Mesendoderm (in vitro differentiated cells): ENCODE measurements around the gene ACE2.

Source experiments
- DNase-seq: peaks from one replicate; pipeline ENCODE4 v3.0.0; 2013
- H2AK5ac ChIP-seq: 2 replicates; pipeline ENCODE4 v1.6.1; 2013; ENCODE audit warnings: low read length, inconsistent platforms
- H2BK120ac ChIP-seq: 2 replicates; pipeline ENCODE4 v1.6.1; 2013; ENCODE audit warnings: low read depth, mild to moderate bottlenecking, low read length, moderate library complexity, mixed read lengths
- H2BK15ac ChIP-seq: replicated peaks from 2 replicates; pipeline ENCODE4 v1.6.1; 2013; ENCODE audit warnings: low read depth, mild to moderate bottlenecking, moderate library complexity
- H2BK5ac ChIP-seq: 2 replicates; pipeline ENCODE4 v1.6.1; 2013; ENCODE audit warnings: low read length, inconsistent platforms
- H3K18ac ChIP-seq: 2 replicates; pipeline ENCODE4 v1.6.1; 2013; ENCODE audit warnings: mild to moderate bottlenecking, low read length, mixed read lengths
- H3K23ac ChIP-seq: one replicate; pipeline ENCODE4 v1.6.1; 2013; ENCODE audit warnings: low read length
- H3K27ac ChIP-seq: 2 replicates; pipeline ENCODE4 v1.5.1; 2013; ENCODE audit warnings: low read depth, mild to moderate bottlenecking, inconsistent platforms, low read length, moderate library complexity
- H3K27me3 ChIP-seq: 2 replicates; pipeline ENCODE4 v1.6.1; 2013; ENCODE audit warnings: low read length, control low read depth, mild to moderate bottlenecking, inconsistent platforms; ENCODE audit not compliant: insufficient read depth, poor library complexity
- H3K36me3 ChIP-seq: 2 replicates; pipeline ENCODE4 v1.6.1; 2013; ENCODE audit warnings: low read length, inconsistent platforms; ENCODE audit not compliant: control insufficient read depth, insufficient read depth
- H3K4ac ChIP-seq: one replicate; pipeline ENCODE4 v1.6.1; 2013; ENCODE audit warnings: low read depth, mild to moderate bottlenecking, low read length, moderate library complexity
- H3K4me1 ChIP-seq: 2 replicates; pipeline ENCODE4 v1.6.1; 2013; ENCODE audit warnings: low read depth, low read length, inconsistent platforms; ENCODE audit not compliant: control insufficient read depth
- H3K4me2 ChIP-seq: 2 replicates; pipeline ENCODE4 v1.6.1; 2013; ENCODE audit warnings: low read length
- H3K4me3 ChIP-seq: 2 replicates; pipeline ENCODE4 v1.5.1; 2013; ENCODE audit warnings: mild to moderate bottlenecking, low read length
- H3K56ac ChIP-seq: one replicate; pipeline ENCODE4 v1.6.1; 2013; ENCODE audit warnings: low read length
- H3K79me1 ChIP-seq: 2 replicates; pipeline ENCODE4 v1.6.1; 2013; ENCODE audit warnings: low read length, inconsistent platforms
- H3K79me2 ChIP-seq: 2 replicates; pipeline ENCODE4 v1.6.1; 2013; ENCODE audit warnings: mild to moderate bottlenecking, low read length; ENCODE audit not compliant: control insufficient read depth, insufficient read depth
- H3K9ac ChIP-seq: 2 replicates; pipeline ENCODE4 v1.6.1; 2013; ENCODE audit warnings: low read length, inconsistent platforms
- H4K5ac ChIP-seq: one replicate; pipeline ENCODE4 v1.6.1; 2013; ENCODE audit warnings: low read length
- H4K8ac ChIP-seq: one replicate; pipeline ENCODE4 v1.6.1; 2013; ENCODE audit warnings: low read depth, mild to moderate bottlenecking, control low read depth, low read length, moderate library complexity
- WGBS: extraction: QIAGEN DNeasy Blood & Tissue Kit; methylation state at CpG from one replicate; pipeline ENCODE4 v1.1.7; 2013; ENCODE audit warnings: low lambda C conversion rate, missing lambda C conversion rate; ENCODE audit not compliant: insufficient coverage; ENCODE audit errors: extremely low coverage; 5-methylcytosine and 5-hydroxymethylcytosine counted together

The ACE2 gene

GRCh38 chrX:15574017-15574416 is 26.7 kb downstream of the ACE2 start:
- Histone ChIP-seq H4K5ac (no peak overlapping the region), H3K36me3 (no peaks in the 10 kb centered on the region), H3K79me2 (no peaks in the 10 kb centered on the region), H3K4me1 (no peaks in the 10 kb centered on the region), H3K4me3 (no peak overlapping the region), H3K79me1 (no peaks in the 10 kb centered on the region), H2BK120ac (no peak overlapping the region), H3K4me2 (no peak overlapping the region), H2BK15ac (no peak overlapping the region), H3K27ac (no peak overlapping the region), H3K18ac (no peak overlapping the region), H4K8ac (no peak overlapping the region), H3K56ac (no peak overlapping the region), H3K9ac (no peak overlapping the region), H3K23ac (no peak overlapping the region), H3K27me3 (no peaks in the 10 kb centered on the region), H2AK5ac (no peak overlapping the region), H3K4ac (no peak overlapping the region), H2BK5ac (no peak overlapping the region)
- DNase-seq: no peak
- WGBS: no CpG with 5 or more reads among the region's 2 CpGs

GRCh38 chrX:15570145-15570544 is 30.6 kb downstream of the ACE2 start:
- Histone ChIP-seq H4K8ac (no peak overlapping the region), H3K23ac (no peak overlapping the region), H3K4ac (no peak overlapping the region), H3K79me1 (no peaks in the 10 kb centered on the region), H3K27ac (no peak overlapping the region), H3K4me3 (no peak overlapping the region), H2BK5ac (no peak overlapping the region), H3K4me2 (no peak overlapping the region), H3K79me2 (no peaks in the 10 kb centered on the region), H2BK120ac (no peak overlapping the region), H3K36me3 (no peaks in the 10 kb centered on the region), H3K9ac (no peak overlapping the region), H3K27me3 (no peaks in the 10 kb centered on the region), H3K18ac (no peak overlapping the region), H2AK5ac (no peak overlapping the region), H3K56ac (no peak overlapping the region), H4K5ac (no peak overlapping the region), H3K4me1 (no peaks in the 10 kb centered on the region), H2BK15ac (no peak overlapping the region)
- no peak for DNase-seq
- no CpG with 5 or more reads among the region's 1 CpG for WGBS

GRCh38 chrX:15567886-15568616 is 32.7 kb downstream of the ACE2 start:
- H3K36me3 ChIP-seq: no peaks in the 10 kb centered on the region
- H3K79me1 ChIP-seq: no peaks in the 10 kb centered on the region
- no peak overlapping the region for H2BK15ac ChIP-seq
- peak; percentile 5 for DNase-seq
- WGBS: no CpG with 5 or more reads among the region's 7 CpGs
- no peak overlapping the region for H3K27ac ChIP-seq
- no peak overlapping the region for H4K5ac ChIP-seq
- no peaks in the 10 kb centered on the region for H3K79me2 ChIP-seq
- H3K4ac ChIP-seq: no peak overlapping the region
- no peak overlapping the region for H3K23ac ChIP-seq
- H3K9ac ChIP-seq: no peak overlapping the region
- no peaks in the 10 kb centered on the region for H3K27me3 ChIP-seq
- H2BK120ac ChIP-seq: no peak overlapping the region
- no peak overlapping the region for H4K8ac ChIP-seq
- no peaks in the 10 kb centered on the region for H3K4me1 ChIP-seq
- no peak overlapping the region for H2AK5ac ChIP-seq
- no peak overlapping the region for H3K56ac ChIP-seq
- H3K4me3 ChIP-seq: no peak overlapping the region
- no peak overlapping the region for H3K4me2 ChIP-seq
- H3K18ac ChIP-seq: no peak overlapping the region
- H2BK5ac ChIP-seq: no peak overlapping the region

DNA sequence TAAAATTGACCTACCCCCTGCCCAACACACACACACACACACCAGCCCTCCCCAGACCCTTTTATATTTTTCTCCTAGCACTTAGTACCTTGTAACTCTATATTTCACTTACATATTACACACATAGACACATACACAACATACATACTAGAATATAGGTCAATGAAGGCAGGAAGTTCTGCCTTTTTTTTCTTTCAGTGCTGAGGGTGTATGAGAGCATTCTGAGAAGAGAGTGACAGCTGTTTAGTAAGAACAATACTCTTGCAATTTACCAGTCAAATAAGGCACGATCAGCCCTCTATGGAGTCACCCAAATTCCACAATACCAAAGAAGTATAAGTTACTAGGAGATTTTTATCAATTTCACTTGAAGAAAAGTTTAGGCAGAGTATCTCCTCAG is 33.5 kb downstream of the ACE2 start:
- no peak overlapping the region for H2BK15ac ChIP-seq
- no peaks in the 10 kb centered on the region for H3K79me1 ChIP-seq
- no CpG with 5 or more reads among the region's 1 CpG for WGBS
- no peak overlapping the region for H2BK120ac ChIP-seq
- H3K4me3 ChIP-seq: no peak overlapping the region
- H3K4me2 ChIP-seq: no peak overlapping the region
- no peak overlapping the region for H3K4ac ChIP-seq
- no peaks in the 10 kb centered on the region for H3K79me2 ChIP-seq
- H4K8ac ChIP-seq: no peak overlapping the region
- no peak overlapping the region for H3K56ac ChIP-seq
- H3K9ac ChIP-seq: no peak overlapping the region
- no peak overlapping the region for H3K27ac ChIP-seq
- no peak overlapping the region for H2AK5ac ChIP-seq
- H3K23ac ChIP-seq: no peak overlapping the region
- no peaks in the 10 kb centered on the region for H3K27me3 ChIP-seq
- H3K4me1 ChIP-seq: no peaks in the 10 kb centered on the region
- H3K18ac ChIP-seq: no peak overlapping the region
- H2BK5ac ChIP-seq: no peak overlapping the region
- no peak overlapping the region for H4K5ac ChIP-seq
- no peaks in the 10 kb centered on the region for H3K36me3 ChIP-seq
- DNase-seq: no peak

GRCh38 chrX:15566244-15566643 is 34.5 kb downstream of the ACE2 start:
- no peak overlapping the region for H2BK120ac ChIP-seq
- WGBS: no CpG with 5 or more reads among the region's 1 CpG
- H3K79me2 ChIP-seq: no peaks in the 10 kb centered on the region
- H3K4me2 ChIP-seq: no peak overlapping the region
- no peak overlapping the region for H4K8ac ChIP-seq
- H3K36me3 ChIP-seq: no peaks in the 10 kb centered on the region
- H2BK15ac ChIP-seq: no peak overlapping the region
- H3K23ac ChIP-seq: no peak overlapping the region
- H2AK5ac ChIP-seq: no peak overlapping the region
- H3K9ac ChIP-seq: no peak overlapping the region
- no peak overlapping the region for H3K56ac ChIP-seq
- no peak overlapping the region for H4K5ac ChIP-seq
- no peaks in the 10 kb centered on the region for H3K79me1 ChIP-seq
- no peak overlapping the region for H3K27ac ChIP-seq
- no peak overlapping the region for H2BK5ac ChIP-seq
- H3K4me3 ChIP-seq: no peak overlapping the region
- no peak overlapping the region for H3K4ac ChIP-seq
- no peaks in the 10 kb centered on the region for H3K27me3 ChIP-seq
- DNase-seq: peak; percentile 31
- no peaks in the 10 kb centered on the region for H3K4me1 ChIP-seq
- no peak overlapping the region for H3K18ac ChIP-seq

GRCh38 chrX:15564981-15565579 is 35.7 kb downstream of the ACE2 start:
- H4K8ac ChIP-seq: no peak overlapping the region
- H3K4ac ChIP-seq: no peak overlapping the region
- no peak overlapping the region for H2BK5ac ChIP-seq
- H3K27me3 ChIP-seq: no peaks in the 10 kb centered on the region
- H3K36me3 ChIP-seq: no peaks in the 10 kb centered on the region
- no peak overlapping the region for H2AK5ac ChIP-seq
- H3K9ac ChIP-seq: no peak overlapping the region
- H3K56ac ChIP-seq: no peak overlapping the region
- H3K23ac ChIP-seq: no peak overlapping the region
- no peaks in the 10 kb centered on the region for H3K79me1 ChIP-seq
- H3K4me3 ChIP-seq: no peak overlapping the region
- H3K18ac ChIP-seq: no peak overlapping the region
- no CpG with 5 or more reads among the region's 5 CpGs for WGBS
- H3K4me2 ChIP-seq: no peak overlapping the region
- H3K4me1 ChIP-seq: no peaks in the 10 kb centered on the region
- H3K27ac ChIP-seq: no peak overlapping the region
- no peak overlapping the region for H2BK120ac ChIP-seq
- H3K79me2 ChIP-seq: no peaks in the 10 kb centered on the region
- peak; percentile 68 for DNase-seq
- H4K5ac ChIP-seq: no peak overlapping the region
- H2BK15ac ChIP-seq: no peak overlapping the region
